ENCODE data around the gene PRUNE2. TPM values are rescaled to one million over a fixed set of nuclear protein-coding genes. Genes with fewer than 3 reads are reported as not detected.

The PRUNE2 gene
- total and polyA plus RNA-seq, 7 experiments from 2014 or later, result 0.78 to 1.6 TPM; not detected in 5

DNA sequence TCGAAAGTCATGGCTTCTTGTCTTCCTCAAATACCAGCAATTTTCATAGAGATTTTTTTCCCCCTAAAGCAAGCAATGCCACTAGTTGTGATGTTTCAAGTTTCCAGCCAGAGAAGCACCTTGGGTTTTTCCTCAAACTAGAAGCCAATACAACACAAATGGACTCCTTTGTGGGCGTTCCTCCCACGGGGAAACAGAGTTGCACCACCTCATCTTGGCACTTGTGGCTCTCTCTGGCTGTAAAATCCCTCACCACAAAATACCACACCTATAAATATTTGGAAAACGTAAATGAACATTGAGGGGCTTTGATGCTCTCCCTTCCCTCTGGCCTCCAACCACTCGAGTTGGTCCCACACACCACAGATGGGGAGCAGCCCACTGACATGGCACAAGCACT, 208.8 kb downstream of the PRUNE2 start:
- Histone ChIP-seq H3K27me3 (ENCODE audit: control insufficient read depth in 2 of 2, insufficient read depth in 2 of 2, low read length in 2 of 2) (no peaks in the 10 kb centered on the region), H3K4me3 (ENCODE audit: low read length) (no peak overlapping the region), H3K27ac (ENCODE audit: low read depth, low read length) (no peak overlapping the region), H3K4me1 (ENCODE audit: control insufficient read depth in 2 of 2, insufficient read depth in 2 of 2, low read length in 2 of 2) (no peaks in the 10 kb centered on the region), H3K9me3 (ENCODE audit: control insufficient read depth in 2 of 3, low read length in 3 of 3) (no peaks in the 10 kb centered on the region), H3K36me3 (ENCODE audit: control insufficient read depth in 2 of 3, insufficient read depth in 3 of 3, low read length in 3 of 3) (no peaks in the 10 kb centered on the region)
- Mint-ChIP-seq H3K27me3 (peaks cover 25 to 41% (median 36%) of the 10 kb centered on the region in 5 donors), H3K9me3 (no peaks in the 10 kb centered on the region), H3K27ac (no peak overlapping the region), H3K4me1 (peaks cover 2 to 6% (median 2%) of the 10 kb centered on the region in 7 donors), H3K36me3 (no peaks in the 10 kb centered on the region), H3K4me3 (no peak overlapping the region)
- intact Hi-C loops (cut with micrococcal nuclease), result no loop called here
- CTCF ChIA-PET, result no interaction called here
- POLR2A ChIA-PET, result no interaction called here
- ATAC-seq (no peak), DNase-seq (no peak)

DNA sequence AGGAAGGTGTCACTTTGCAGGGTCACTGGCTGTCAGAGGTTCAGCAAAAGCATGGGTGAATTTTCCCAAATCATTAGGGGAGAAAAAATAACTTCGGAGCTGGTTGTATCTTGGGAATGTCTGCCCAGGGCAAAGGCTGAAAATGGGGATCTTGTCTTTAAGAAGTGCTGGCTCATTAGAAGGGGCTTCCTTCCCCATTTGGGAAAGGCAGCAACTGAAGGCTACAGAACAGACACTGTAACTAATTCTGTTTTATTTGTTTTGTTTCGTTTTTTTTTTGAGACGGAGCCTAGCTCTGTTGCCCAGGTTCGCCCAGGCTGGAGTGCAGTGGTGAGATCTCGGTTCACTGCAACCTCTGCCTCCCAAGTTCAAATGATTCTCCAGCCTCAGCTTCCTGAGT, 212.0 kb downstream of the PRUNE2 start:
- H3K4me1 Mint-ChIP-seq, result peaks cover 6 to 12% (median 9%) of the 10 kb centered on the region in 7 donors
- Histone ChIP-seq H3K9me3 (ENCODE audit: control insufficient read depth in 2 of 3, low read length in 3 of 3) (no peaks in the 10 kb centered on the region), H3K36me3 (ENCODE audit: control insufficient read depth in 2 of 3, insufficient read depth in 3 of 3, low read length in 3 of 3) (no peaks in the 10 kb centered on the region), H3K27ac (ENCODE audit: low read depth, low read length) (no peak overlapping the region), H3K4me1 (ENCODE audit: control insufficient read depth in 2 of 2, insufficient read depth in 2 of 2, low read length in 2 of 2) (no peaks in the 10 kb centered on the region), H3K4me3 (ENCODE audit: low read length) (no peak overlapping the region), H3K27me3 (ENCODE audit: control insufficient read depth in 2 of 2, insufficient read depth in 2 of 2, low read length in 2 of 2) (no peaks in the 10 kb centered on the region)
- POLR2A ChIA-PET, result no interaction called here
- H3K27me3 Mint-ChIP-seq, result peaks cover 35 to 60% (median 53%) of the 10 kb centered on the region in 5 donors
- H3K27ac Mint-ChIP-seq, result no peak overlapping the region
- H3K4me3 Mint-ChIP-seq, result no peak overlapping the region
- no peak for ATAC-seq
- DNase-seq, result no peak
- H3K36me3 Mint-ChIP-seq, result no peaks in the 10 kb centered on the region
- CTCF ChIA-PET, result interaction anchor here (2.2 kb wide), 1 partner anchor 10 kb away, joined by 9 read pairs; no protein-coding TSS in a partner anchor
- no peaks in the 10 kb centered on the region for H3K9me3 Mint-ChIP-seq
- intact Hi-C loops (cut with micrococcal nuclease), result no loop called here

DNA sequence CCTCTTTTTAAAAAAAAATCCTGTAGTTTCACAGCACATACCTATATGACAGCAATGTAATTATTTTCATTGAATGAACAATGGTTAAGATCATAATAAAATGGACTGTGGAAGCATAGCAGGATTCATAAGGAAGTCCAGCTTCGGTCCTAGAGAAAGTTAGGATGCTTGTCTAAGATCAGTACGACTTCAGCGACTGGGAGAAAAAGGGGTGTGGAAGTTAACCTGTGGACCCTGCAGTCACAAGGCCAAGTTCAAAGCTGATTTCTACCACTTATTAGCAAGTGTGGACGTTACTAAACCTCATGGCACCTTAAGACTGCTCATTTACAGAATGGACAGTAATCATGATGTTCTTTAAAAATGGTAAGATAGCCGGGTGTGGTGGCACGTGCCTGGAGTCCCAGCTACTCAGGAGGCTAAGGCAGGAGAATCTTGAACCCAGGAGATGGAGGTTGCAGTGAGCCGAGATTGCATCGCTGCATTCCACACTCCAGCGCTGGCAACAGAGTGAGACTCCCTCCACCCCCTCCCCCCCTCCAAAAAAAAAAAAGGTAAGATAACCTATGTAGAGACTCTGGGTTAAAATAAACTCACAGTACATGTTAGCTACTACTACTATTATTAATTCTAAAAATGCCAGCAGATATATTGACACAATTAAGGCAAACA, 213.3 kb downstream of the PRUNE2 start:
- ChIA-PET POLR2A (no interaction called here), CTCF (no interaction called here)
- no peaks in the 10 kb centered on the region for H3K4me1 ChIP-seq (ENCODE audit: control insufficient read depth in 2 of 2, insufficient read depth in 2 of 2, low read length in 2 of 2)
- H3K4me3 ChIP-seq (ENCODE audit: low read length), result no peak overlapping the region
- no peaks in the 10 kb centered on the region for H3K9me3 ChIP-seq (ENCODE audit: control insufficient read depth in 2 of 3, low read length in 3 of 3)
- DNase-seq (no peak), ATAC-seq (no peak)
- no peaks in the 10 kb centered on the region for H3K27me3 ChIP-seq (ENCODE audit: control insufficient read depth in 2 of 2, insufficient read depth in 2 of 2, low read length in 2 of 2)
- no peaks in the 10 kb centered on the region for H3K36me3 ChIP-seq (ENCODE audit: control insufficient read depth in 2 of 3, insufficient read depth in 3 of 3, low read length in 3 of 3)
- Mint-ChIP-seq H3K4me3 (peak overlapping the region in 3 of 10 donors; percentile 55 to 79 (median 76)), H3K9me3 (no peaks in the 10 kb centered on the region), H3K4me1 (peaks cover 6 to 16% (median 9%) of the 10 kb centered on the region in 7 donors), H3K36me3 (no peaks in the 10 kb centered on the region), H3K27me3 (peaks cover 38 to 60% (median 60%) of the 10 kb centered on the region in 5 donors), H3K27ac (no peak overlapping the region)
- intact Hi-C loops (cut with micrococcal nuclease), result no loop called here
- no peak overlapping the region for H3K27ac ChIP-seq (ENCODE audit: low read depth, low read length)

DNA sequence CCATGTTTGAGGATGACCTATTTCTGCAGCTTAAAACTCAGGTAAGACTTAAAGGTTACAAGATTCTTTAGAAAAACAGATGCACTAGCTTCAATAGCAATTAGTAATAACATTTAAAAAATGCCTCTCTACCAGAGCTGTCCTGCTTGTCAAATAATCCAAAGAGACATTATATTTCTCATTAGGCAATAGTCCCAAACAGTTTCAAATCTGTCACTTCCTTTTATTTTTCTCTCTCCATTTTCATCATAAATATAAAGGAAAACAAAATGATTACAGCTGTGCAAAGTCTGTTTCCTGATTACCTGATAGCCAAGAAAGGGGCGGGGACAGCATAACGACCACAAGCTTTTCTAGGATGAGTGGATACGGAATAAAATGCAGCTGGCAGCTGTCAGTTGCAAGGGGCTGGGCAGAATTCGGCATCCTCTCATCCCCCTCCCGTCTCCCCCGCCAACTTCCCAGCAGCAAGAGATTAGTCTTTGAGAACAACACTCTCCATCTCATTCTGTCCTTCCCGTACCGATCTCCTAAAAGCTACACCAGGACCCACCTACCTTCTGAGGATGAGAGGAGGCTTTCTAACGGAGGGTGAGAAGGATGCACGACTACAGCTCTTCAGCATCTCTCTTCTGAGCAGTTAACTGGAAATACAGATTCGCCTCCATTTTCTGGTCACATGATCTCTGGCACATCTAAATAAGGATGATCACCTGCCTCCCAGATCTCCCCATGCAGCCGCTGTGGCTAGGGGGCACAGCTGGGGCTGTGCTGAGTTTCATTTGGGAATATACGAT, 214.2 kb downstream of the PRUNE2 start:
- POLR2A ChIA-PET, result no interaction called here
- Histone ChIP-seq H3K9me3 (ENCODE audit: control insufficient read depth in 2 of 3, low read length in 3 of 3) (no peaks in the 10 kb centered on the region), H3K4me3 (ENCODE audit: low read length) (peak overlapping the region; percentile 6), H3K4me1 (ENCODE audit: control insufficient read depth in 2 of 2, insufficient read depth in 2 of 2, low read length in 2 of 2) (no peaks in the 10 kb centered on the region), H3K27me3 (ENCODE audit: control insufficient read depth in 2 of 2, insufficient read depth in 2 of 2, low read length in 2 of 2) (no peaks in the 10 kb centered on the region), H3K27ac (ENCODE audit: low read depth, low read length) (no peak overlapping the region), H3K36me3 (ENCODE audit: control insufficient read depth in 2 of 3, insufficient read depth in 3 of 3, low read length in 3 of 3) (no peaks in the 10 kb centered on the region)
- no peaks in the 10 kb centered on the region for H3K36me3 Mint-ChIP-seq
- no peaks in the 10 kb centered on the region for H3K9me3 Mint-ChIP-seq
- H3K4me3 Mint-ChIP-seq, result peak overlapping the region in 9 of 10 donors; percentile 30 to 82 (median 74)
- no peak for ATAC-seq
- peak in 1 of 9 donors; percentile 2 for DNase-seq
- intact Hi-C loops (cut with micrococcal nuclease), result no loop called here
- peaks cover 36 to 62% (median 51%) of the 10 kb centered on the region in 5 donors for H3K27me3 Mint-ChIP-seq
- CTCF ChIA-PET, result no interaction called here
- H3K4me1 Mint-ChIP-seq, result peaks cover 6 to 16% (median 9%) of the 10 kb centered on the region in 7 donors
- peak overlapping the region in 2 of 9 donors; percentile 34 to 61 for H3K27ac Mint-ChIP-seq

DNA sequence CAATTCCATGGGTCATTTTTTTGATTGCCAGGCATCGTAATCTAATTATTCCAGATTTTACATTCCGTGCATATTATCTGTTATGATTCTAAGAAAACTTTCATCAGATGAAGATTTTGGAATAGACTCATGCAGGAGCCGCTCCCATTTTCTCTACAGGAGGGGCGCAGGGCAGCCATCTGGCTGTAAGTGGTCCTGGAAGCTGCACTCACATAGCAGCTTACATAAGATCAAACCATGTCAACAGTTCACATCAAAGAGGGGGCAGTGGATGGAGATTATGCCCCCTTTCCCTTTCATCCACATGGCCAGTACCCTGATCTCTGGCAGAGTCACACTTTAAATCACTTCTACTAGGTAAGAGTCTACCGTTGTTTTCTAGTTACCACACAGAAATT, 214.9 kb downstream of the PRUNE2 start:
- peaks cover 6 to 16% (median 9%) of the 10 kb centered on the region in 7 donors for H3K4me1 Mint-ChIP-seq
- Histone ChIP-seq H3K4me1 (ENCODE audit: control insufficient read depth in 2 of 2, insufficient read depth in 2 of 2, low read length in 2 of 2) (no peaks in the 10 kb centered on the region), H3K4me3 (ENCODE audit: low read length) (no peak overlapping the region), H3K27ac (ENCODE audit: low read depth, low read length) (no peak overlapping the region), H3K9me3 (ENCODE audit: control insufficient read depth in 2 of 3, low read length in 3 of 3) (no peaks in the 10 kb centered on the region), H3K36me3 (ENCODE audit: control insufficient read depth in 2 of 3, insufficient read depth in 3 of 3, low read length in 3 of 3) (no peaks in the 10 kb centered on the region), H3K27me3 (ENCODE audit: control insufficient read depth in 2 of 2, insufficient read depth in 2 of 2, low read length in 2 of 2) (no peaks in the 10 kb centered on the region)
- POLR2A ChIA-PET, result no interaction called here
- H3K27ac Mint-ChIP-seq, result no peak overlapping the region
- CTCF ChIA-PET, result interaction anchor here (0.6 kb wide), 1 partner anchor 208 kb away, joined by 4 read pairs; no protein-coding TSS in a partner anchor
- no peaks in the 10 kb centered on the region for H3K9me3 Mint-ChIP-seq
- intact Hi-C loops (cut with micrococcal nuclease), result no loop called here
- no peak for DNase-seq
- ATAC-seq, result no peak
- H3K4me3 Mint-ChIP-seq, result no peak overlapping the region
- peaks cover 34 to 55% (median 47%) of the 10 kb centered on the region in 5 donors for H3K27me3 Mint-ChIP-seq
- no peaks in the 10 kb centered on the region for H3K36me3 Mint-ChIP-seq

DNA sequence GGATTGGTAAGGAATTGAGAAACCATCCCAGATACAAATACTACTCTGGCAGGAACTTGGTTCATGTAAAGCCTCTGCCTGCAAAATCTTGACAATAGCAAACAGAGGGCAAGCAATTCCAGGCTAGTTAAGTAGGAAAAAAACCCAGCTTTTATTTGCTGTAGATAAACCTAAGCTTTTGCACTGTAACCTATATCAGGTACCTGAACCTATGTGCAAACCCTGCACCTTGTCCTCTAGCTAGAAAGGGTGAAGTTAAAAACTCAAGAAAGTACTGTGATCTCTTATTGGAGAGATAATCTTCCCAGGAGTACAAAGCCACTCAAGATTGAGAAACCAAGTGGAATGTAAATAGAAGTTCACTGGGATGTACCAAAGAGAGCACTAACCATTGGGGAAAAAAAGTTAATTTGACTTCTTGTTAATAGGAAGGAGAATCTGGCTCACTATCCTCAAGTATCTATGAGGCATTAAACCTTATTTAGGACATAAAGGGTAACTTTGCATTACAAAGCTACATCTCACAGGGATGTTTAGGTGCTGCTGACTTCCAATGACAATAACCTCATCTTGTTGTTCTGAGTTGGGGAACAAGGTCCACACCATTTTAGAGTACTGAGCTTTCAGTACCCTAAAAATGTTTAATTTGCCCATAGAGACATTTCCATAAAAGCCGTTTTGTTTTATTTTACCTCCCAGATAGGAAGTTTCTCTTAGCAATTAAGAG, 215.5 kb downstream of the PRUNE2 start:
- intact Hi-C loops (cut with micrococcal nuclease), result no loop called here
- no peaks in the 10 kb centered on the region for H3K4me1 ChIP-seq (ENCODE audit: control insufficient read depth in 2 of 2, insufficient read depth in 2 of 2, low read length in 2 of 2)
- Mint-ChIP-seq H3K4me1 (peaks cover 6 to 16% (median 9%) of the 10 kb centered on the region in 7 donors), H3K27me3 (peaks cover 34 to 50% (median 44%) of the 10 kb centered on the region in 5 donors), H3K9me3 (no peaks in the 10 kb centered on the region), H3K36me3 (no peaks in the 10 kb centered on the region), H3K27ac (no peak overlapping the region), H3K4me3 (no peak overlapping the region)
- H3K36me3 ChIP-seq (ENCODE audit: control insufficient read depth in 2 of 3, insufficient read depth in 3 of 3, low read length in 3 of 3), result no peaks in the 10 kb centered on the region
- H3K9me3 ChIP-seq (ENCODE audit: control insufficient read depth in 2 of 3, low read length in 3 of 3), result no peaks in the 10 kb centered on the region
- DNase-seq (no peak), ATAC-seq (no peak)
- H3K4me3 ChIP-seq (ENCODE audit: low read length), result no peak overlapping the region
- CTCF ChIA-PET, result interaction anchor here (0.6 kb wide), 1 partner anchor 207 kb away, joined by 4 read pairs; no protein-coding TSS in a partner anchor
- no peaks in the 10 kb centered on the region for H3K27me3 ChIP-seq (ENCODE audit: control insufficient read depth in 2 of 2, insufficient read depth in 2 of 2, low read length in 2 of 2)
- H3K27ac ChIP-seq (ENCODE audit: low read depth, low read length), result no peak overlapping the region
- POLR2A ChIA-PET, result no interaction called here

Measured in naive thymus-derived CD4-positive, alpha-beta T cell (primary cell).